HG03469 (cell line): ENCODE results near the gene ZNF599.
A peak's percentile ranks its signal among the peaks of the same experiment; 100 is the strongest.

Source experiments
- ATAC-seq: cut with Tn5 transposase; IDR thresholded peaks from one replicate; pipeline ENCODE4 v1.9.1; 2021; ENCODE audit warnings: mild to moderate bottlenecking, moderate library complexity, moderate number of reproducible peaks; ENCODE audit not compliant: unreplicated experiment

The ZNF599 gene

GRCh38 chr19:34744896-34745690, 27.9 kb downstream of the ZNF599 start:
- ATAC-seq: no peak

GRCh38 chr19:34734537-34735103, 38.4 kb downstream of the ZNF599 start:
- no peak for ATAC-seq

- ATAC-seq: peak; percentile 61
These were observed 39.1 kb downstream of the ZNF599 start, which contains the start of gene ZNF181 for GRCh38 chr19:34733746-34734536. Gene ZNF181, plus strand, starts transcription at chr19:34734243. Its CDS starts 795 bp downstream, at chr19:34735038.

- peak; percentile 6 for ATAC-seq
These were observed 39.7 kb downstream of the ZNF599 start for GRCh38 chr19:34733266-34733745.

- no peak for ATAC-seq
These were observed 40.3 kb downstream of the ZNF599 start for GRCh38 chr19:34732612-34733211.

GRCh38 chr19:34731964-34732363, 41.1 kb downstream of the ZNF599 start:
- ATAC-seq: no peak

- no peak for ATAC-seq
These were observed 41.8 kb downstream of the ZNF599 start for GRCh38 chr19:34731019-34731829.

- ATAC-seq: no peak
These were observed 47.6 kb downstream of the ZNF599 start for GRCh38 chr19:34725400-34725799.

GRCh38 chr19:34722353-34722752, 50.7 kb downstream of the ZNF599 start:
- ATAC-seq: no peak

GRCh38 chr19:34715357-34715756, 57.7 kb downstream of the ZNF599 start:
- ATAC-seq: no peak

- ATAC-seq: no peak
These were observed 59.8 kb downstream of the ZNF599 start for GRCh38 chr19:34713262-34713637.

- no peak for ATAC-seq
These were observed 60.4 kb downstream of the ZNF599 start for GRCh38 chr19:34712395-34713261.

GRCh38 chr19:34711890-34712289, 61.1 kb downstream of the ZNF599 start:
- no peak for ATAC-seq
